ENCODE measurements around the gene SAP130. TPM values are rescaled to one million over a fixed set of nuclear protein-coding genes. Genes with fewer than 3 reads are reported as not detected.

SAP130 gene
- total RNA-seq, 2 experiments from 2014 or later = 20.4 to 20.5 TPM

DNA sequence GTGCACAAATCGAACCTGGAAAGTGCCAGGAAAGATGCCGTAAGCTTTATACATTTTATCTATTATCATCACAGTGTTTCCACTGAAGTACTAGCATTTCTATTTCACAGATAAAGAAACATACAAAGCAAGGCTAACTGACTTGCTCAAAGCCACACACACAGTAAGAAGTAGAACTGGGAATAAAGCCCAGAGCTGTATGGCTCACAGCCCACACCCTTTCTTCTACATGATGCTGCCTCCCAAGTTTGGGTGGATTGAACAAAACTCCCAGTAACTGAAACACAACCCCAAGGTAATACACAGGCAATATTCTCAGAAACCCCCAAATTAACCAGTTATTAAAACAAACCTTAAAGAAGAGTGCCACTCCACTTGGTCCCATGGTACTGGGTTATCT, 11.2 kb downstream of the SAP130 start:
- intact Hi-C loops (cut with micrococcal nuclease) = no loop called here
- Mint-ChIP-seq H3K27me3 (ENCODE audit: low read depth) (no peaks in the 10 kb centered on the region), H3K4me3 (no peak overlapping the region), H3K9me3 (no peaks in the 10 kb centered on the region), H3K36me3 (ENCODE audit: low read depth) (peaks cover 25% of the 10 kb centered on the region), H3K4me1 (ENCODE audit: low read depth) (peaks cover 4% of the 10 kb centered on the region), H3K27ac (no peak overlapping the region)
- CTCF ChIA-PET = interaction anchor here (1.8 kb wide), 1 partner anchor 12 kb away, joined by 3 read pairs; no protein-coding TSS in a partner anchor
- DNase-seq = no peak

DNA sequence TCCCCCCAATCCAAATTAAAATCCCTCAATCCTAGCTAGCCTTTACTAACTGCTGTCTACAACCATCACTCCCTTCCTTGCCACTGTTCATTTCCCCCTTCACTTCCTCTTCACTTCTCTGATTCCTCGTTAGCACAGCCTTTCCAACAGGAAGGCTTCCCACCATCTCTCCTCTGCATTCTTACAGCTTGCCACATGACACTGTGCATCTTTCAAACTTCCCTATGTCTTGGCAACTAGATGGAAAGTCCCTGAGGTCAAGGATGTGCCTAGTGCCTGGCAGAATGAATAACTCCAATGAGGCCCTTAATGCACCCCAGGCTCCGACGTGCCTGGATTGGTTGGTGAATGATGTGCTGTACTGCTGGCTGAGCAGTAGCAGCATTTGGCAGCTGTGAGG, 15.2 kb downstream of the SAP130 start:
- DNase-seq = no peak
- Mint-ChIP-seq H3K27ac (no peak overlapping the region), H3K4me1 (ENCODE audit: low read depth) (peaks cover 2% of the 10 kb centered on the region), H3K27me3 (ENCODE audit: low read depth) (no peaks in the 10 kb centered on the region), H3K9me3 (no peaks in the 10 kb centered on the region), H3K4me3 (no peak overlapping the region), H3K36me3 (ENCODE audit: low read depth) (peaks cover 39% of the 10 kb centered on the region)
- CTCF ChIA-PET = interaction anchor here (0.6 kb wide), 2 partner anchors 52 to 124 kb away, joined by 4 to 5 read pairs; no protein-coding TSS in a partner anchor
- intact Hi-C loops (cut with micrococcal nuclease) = no loop called here

DNA sequence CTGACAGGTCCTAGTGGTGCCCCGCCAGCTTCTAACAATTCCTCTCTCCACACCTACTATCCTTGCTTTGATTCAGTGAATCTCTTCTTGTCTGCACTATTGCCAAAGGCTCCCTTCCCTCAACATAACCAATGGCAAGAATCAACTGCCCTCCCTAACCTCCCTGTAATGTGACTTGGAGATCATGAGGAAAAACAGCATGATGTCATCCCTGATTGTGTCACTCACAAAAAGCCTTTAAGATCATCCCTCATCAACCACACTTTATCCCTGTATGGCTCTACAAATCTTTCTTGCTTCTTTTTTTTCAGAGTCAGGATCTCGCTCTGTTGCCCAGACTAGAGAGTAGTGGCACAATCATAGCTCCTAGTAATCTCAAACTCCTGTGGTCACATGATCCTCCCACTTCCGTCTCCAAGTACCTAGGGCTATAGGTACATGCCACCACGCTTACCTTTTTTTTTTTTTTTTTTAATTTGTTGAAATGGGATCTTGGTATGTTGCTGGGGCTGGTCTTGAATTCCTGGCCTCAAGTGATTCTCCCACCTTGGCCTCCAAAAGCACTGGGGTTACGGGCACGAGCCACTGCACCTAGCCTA, 19.7 kb downstream of the SAP130 start:
- Mint-ChIP-seq H3K4me1 (ENCODE audit: low read depth) (no peaks in the 10 kb centered on the region), H3K36me3 (ENCODE audit: low read depth) (peaks cover 34% of the 10 kb centered on the region), H3K27me3 (ENCODE audit: low read depth) (no peaks in the 10 kb centered on the region), H3K27ac (no peak overlapping the region), H3K9me3 (no peaks in the 10 kb centered on the region), H3K4me3 (no peak overlapping the region)
- CTCF ChIA-PET = interaction anchor here (0.6 kb wide), 1 partner anchor 146 kb away, joined by 3 read pairs; no protein-coding TSS in a partner anchor
- intact Hi-C loops (cut with micrococcal nuclease) = no loop called here
- no peak for DNase-seq

DNA sequence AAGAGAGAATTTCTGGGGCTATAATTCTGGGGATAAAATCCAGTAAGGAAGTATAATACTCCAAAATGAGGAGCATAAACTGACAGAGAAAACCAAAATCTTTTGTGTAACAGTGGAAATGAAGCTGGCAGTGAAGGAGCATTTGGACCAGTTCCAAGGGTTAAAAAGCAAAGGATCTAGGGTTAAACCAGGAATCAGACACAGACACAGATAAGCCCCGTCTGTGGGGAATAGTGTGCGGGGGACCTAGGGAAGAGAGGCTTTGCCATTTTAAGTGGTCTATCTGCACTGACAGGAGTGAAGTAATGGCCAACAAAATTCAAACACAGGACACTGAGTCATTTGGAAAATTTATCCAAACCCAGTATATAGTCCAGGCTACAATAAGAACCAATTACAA, 23.4 kb downstream of the SAP130 start:
- CTCF ChIA-PET = no interaction called here

DNA sequence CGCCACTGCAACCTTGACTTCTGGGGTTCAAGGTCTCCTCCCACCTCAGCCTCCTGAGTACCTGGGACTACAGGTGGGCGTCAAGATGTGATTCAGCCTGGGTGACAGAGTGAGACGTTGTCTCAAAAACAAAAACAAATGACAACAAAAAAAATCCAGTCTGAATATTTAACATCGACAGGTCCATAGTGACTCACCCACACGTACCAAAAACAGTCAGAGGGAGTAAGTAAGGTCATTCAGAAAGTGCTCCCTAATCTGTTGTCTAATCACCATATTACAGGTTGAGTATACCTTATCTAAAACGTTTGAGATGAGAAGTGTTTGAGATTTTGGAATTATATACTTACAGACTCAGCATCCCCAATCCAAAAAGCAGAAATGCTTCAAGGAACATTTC, 24.4 kb downstream of the SAP130 start:
- intact Hi-C loops (cut with micrococcal nuclease) = no loop called here
- CTCF ChIA-PET = no interaction called here
- Mint-ChIP-seq H3K27me3 (ENCODE audit: low read depth) (no peaks in the 10 kb centered on the region), H3K36me3 (ENCODE audit: low read depth) (peaks cover 23% of the 10 kb centered on the region), H3K4me1 (ENCODE audit: low read depth) (no peaks in the 10 kb centered on the region), H3K27ac (no peak overlapping the region), H3K9me3 (no peaks in the 10 kb centered on the region), H3K4me3 (no peak overlapping the region)
- no peak for DNase-seq

More for the DNA sequence above, 23.4 kb downstream of the SAP130 start:
- Mint-ChIP-seq H3K4me3 (no peak overlapping the region), H3K27ac (no peak overlapping the region), H3K36me3 (ENCODE audit: low read depth) (peaks cover 25% of the 10 kb centered on the region), H3K27me3 (ENCODE audit: low read depth) (no peaks in the 10 kb centered on the region), H3K4me1 (ENCODE audit: low read depth) (no peaks in the 10 kb centered on the region), H3K9me3 (no peaks in the 10 kb centered on the region)
- no peak for DNase-seq
- intact Hi-C loops (cut with micrococcal nuclease) = no loop called here

DNA sequence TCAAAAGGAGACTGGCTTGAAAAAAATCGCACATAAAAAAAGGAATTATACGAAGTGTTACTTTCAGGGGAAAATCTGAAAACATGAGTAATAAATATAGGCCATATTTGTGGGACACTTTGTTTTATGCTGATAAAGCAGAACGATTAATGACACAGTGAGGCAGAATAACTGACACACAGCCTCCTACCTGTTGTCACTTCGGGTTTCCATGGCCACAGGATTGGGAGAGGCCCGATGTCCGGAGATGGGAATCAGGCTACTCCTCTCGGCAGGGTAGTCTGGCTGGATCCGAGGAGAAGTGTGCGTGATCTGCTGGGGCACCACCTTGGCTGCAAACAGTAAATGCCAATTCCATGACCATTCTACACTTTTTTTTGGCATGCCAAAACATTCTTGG, 31.7 kb downstream of the SAP130 start:
- Mint-ChIP-seq H3K27me3 (ENCODE audit: low read depth) (no peaks in the 10 kb centered on the region), H3K4me3 (no peak overlapping the region), H3K36me3 (ENCODE audit: low read depth) (peaks cover 26% of the 10 kb centered on the region), H3K9me3 (no peaks in the 10 kb centered on the region), H3K27ac (no peak overlapping the region), H3K4me1 (ENCODE audit: low read depth) (no peaks in the 10 kb centered on the region)
- DNase-seq = no peak
- CTCF ChIA-PET = no interaction called here
- intact Hi-C loops (cut with micrococcal nuclease) = no loop called here

DNA sequence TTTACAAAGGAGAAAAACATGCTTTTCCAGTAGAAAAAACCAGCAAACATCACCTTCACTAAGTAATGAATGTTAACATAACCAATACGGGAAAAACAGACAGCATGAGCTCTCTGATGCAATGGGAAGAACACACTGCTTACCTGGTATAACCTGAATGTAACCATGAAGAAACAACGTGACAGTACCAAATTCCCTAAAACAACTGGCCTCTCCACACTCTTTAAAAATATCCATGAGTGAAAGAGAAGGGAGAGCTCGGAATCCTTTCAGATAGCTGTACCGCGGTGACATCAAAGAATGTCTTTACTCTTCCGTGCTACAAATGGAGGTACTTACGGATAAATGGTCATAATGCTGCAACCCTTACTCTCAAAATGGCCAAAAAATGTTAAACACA, 32.1 kb downstream of the SAP130 start:
- Mint-ChIP-seq H3K27ac (no peak overlapping the region), H3K4me1 (ENCODE audit: low read depth) (no peaks in the 10 kb centered on the region), H3K36me3 (ENCODE audit: low read depth) (peaks cover 26% of the 10 kb centered on the region), H3K27me3 (ENCODE audit: low read depth) (no peaks in the 10 kb centered on the region), H3K9me3 (no peaks in the 10 kb centered on the region), H3K4me3 (no peak overlapping the region)
- CTCF ChIA-PET = no interaction called here
- no peak for DNase-seq
- intact Hi-C loops (cut with micrococcal nuclease) = no loop called here

DNA sequence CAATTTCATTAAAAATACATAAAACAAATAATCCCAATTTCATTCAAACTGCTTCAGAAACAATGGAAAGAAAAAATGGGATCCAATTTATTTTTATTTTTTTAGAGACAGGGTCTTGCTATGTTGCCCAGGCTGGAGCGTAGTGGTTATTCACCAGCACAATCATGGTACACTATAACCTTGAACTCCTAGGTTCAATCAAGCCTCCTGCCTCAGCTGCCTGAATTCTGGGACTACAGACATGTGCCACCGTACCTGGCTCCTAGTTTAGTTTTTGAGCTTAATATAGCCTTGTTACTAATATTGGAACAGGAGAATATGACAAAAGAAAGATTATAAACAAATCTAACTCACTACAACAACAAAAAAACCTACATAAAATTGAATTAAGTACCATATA, 34.2 kb downstream of the SAP130 start:
- Mint-ChIP-seq H3K4me1 (ENCODE audit: low read depth) (no peaks in the 10 kb centered on the region), H3K36me3 (ENCODE audit: low read depth) (peaks cover 24% of the 10 kb centered on the region), H3K27ac (no peak overlapping the region), H3K27me3 (ENCODE audit: low read depth) (no peaks in the 10 kb centered on the region), H3K9me3 (no peaks in the 10 kb centered on the region), H3K4me3 (no peak overlapping the region)
- CTCF ChIA-PET = no interaction called here
- DNase-seq = no peak
- intact Hi-C loops (cut with micrococcal nuclease) = no loop called here

DNA sequence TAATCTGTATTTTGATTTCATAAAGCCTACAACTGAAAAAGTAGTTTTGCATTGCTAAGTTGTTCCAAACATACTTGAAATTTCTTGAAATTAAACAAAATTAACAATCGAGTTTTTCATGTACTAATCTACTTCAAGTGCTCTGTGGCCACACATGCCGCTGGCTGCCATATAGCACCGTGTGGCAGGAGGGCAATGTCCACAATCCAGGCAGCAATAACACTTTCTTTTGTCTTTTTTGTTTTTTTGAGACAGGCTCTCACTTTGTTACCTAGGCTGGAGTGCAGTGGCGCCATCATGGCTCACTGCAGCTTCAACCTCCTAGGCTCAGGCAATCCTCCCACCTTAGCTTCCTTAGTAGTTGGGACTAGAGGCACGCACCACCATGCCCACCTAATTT, 36.1 kb downstream of the SAP130 start:
- intact Hi-C loops (cut with micrococcal nuclease) = no loop called here
- Mint-ChIP-seq H3K27me3 (ENCODE audit: low read depth) (no peaks in the 10 kb centered on the region), H3K36me3 (ENCODE audit: low read depth) (peaks cover 22% of the 10 kb centered on the region), H3K27ac (no peak overlapping the region), H3K4me3 (no peak overlapping the region), H3K9me3 (no peaks in the 10 kb centered on the region), H3K4me1 (ENCODE audit: low read depth) (no peaks in the 10 kb centered on the region)
- DNase-seq = no peak
- CTCF ChIA-PET = no interaction called here

DNA sequence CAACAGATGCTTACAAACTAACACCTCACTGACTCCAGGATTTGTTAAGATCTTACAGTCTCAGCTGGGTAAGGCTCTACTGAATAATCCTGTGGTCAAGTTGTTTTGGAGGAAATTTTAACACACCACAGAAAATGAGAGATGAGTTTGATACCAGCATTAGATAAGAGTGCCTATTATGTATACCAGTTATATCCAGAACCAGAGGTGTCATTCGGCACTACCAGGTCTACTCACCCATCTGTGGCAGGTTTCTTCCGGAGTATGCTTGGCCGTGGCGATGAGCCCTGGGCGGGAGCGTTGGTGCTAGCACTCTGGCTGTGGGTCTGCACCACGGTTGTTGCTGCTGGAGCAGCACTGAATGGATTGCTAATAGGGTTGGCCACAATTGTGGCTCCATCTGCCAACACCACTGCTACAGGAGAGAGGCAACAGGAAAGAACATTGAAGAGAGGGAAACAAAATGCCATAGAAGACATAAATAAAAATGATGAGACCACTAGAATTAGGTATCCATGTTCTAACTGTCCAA, 41.2 kb downstream of the SAP130 start:
- Mint-ChIP-seq H3K9me3 (no peaks in the 10 kb centered on the region), H3K27ac (no peak overlapping the region), H3K27me3 (ENCODE audit: low read depth) (no peaks in the 10 kb centered on the region), H3K4me1 (ENCODE audit: low read depth) (no peaks in the 10 kb centered on the region), H3K36me3 (ENCODE audit: low read depth) (peaks cover 31% of the 10 kb centered on the region), H3K4me3 (no peak overlapping the region)
- CTCF ChIA-PET = no interaction called here
- no peak for DNase-seq
- intact Hi-C loops (cut with micrococcal nuclease) = no loop called here

DNA sequence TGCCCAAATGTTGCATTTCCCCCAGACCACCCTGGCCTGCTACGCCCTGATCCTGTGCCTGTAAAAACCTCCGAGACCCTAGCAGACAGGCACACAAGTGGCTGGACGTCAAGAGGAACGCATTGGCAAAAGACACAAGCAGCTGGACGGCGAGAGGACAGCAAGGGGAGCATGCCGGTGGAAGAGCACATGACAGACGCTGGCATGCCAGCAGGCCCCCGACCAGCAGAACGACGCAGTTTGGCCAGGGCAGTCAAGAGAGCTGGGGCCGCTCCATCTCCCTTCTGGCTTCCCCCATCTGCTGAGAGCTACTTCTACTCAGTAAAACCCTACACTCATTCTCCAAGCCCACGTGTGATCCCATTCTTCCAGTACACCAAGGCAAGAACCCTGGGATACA, 42.1 kb downstream of the SAP130 start:
- CTCF ChIA-PET = interaction anchor here (0.9 kb wide), 1 partner anchor 19 kb away, joined by 5 read pairs; no protein-coding TSS in a partner anchor
- intact Hi-C loops (cut with micrococcal nuclease) = no loop called here
- no peaks in the 10 kb centered on the region for H3K27me3 Mint-ChIP-seq (ENCODE audit: low read depth)
- H3K4me1 Mint-ChIP-seq (ENCODE audit: low read depth) = no peaks in the 10 kb centered on the region
- DNase-seq = no peak
- no peaks in the 10 kb centered on the region for H3K9me3 Mint-ChIP-seq
- H3K36me3 Mint-ChIP-seq (ENCODE audit: low read depth) = peaks cover 31% of the 10 kb centered on the region
- H3K27ac Mint-ChIP-seq = no peak overlapping the region
- H3K4me3 Mint-ChIP-seq = no peak overlapping the region

DNA sequence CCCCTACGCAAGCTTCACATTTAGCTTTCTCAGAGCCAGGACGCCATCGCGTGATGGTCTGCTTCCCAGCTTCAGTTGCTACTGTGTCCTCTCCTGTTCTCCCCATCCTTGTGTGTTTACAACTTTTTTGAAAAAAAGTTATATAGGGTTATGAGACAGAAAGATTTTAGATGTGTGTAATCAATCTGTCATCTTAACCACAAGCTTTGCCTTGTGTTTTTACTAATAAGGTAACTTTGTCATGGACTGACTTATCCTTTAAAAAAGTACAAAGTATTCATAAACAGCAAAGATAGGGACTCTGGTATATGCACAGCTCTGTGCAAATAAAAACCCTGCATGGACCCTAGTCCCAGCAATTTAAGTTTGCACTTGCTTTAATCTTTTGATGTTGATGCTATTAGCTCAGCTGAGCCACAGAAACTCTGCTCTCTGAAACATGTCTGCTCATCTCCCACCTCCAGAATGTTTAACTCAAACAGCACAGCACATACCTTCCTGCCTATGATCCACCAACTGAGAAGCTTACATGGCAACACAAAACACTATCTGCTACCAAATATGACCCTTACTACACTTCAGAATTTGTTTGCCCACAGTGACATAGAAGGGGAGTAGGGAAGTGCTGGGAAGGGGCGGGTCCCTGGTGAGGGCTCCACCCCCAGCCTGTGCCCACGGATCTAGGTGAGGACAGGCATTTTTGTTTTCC, 42.7 kb downstream of the SAP130 start:
- intact Hi-C loops (cut with micrococcal nuclease) = no loop called here
- H3K4me3 Mint-ChIP-seq = no peak overlapping the region
- DNase-seq = no peak
- no peaks in the 10 kb centered on the region for H3K4me1 Mint-ChIP-seq (ENCODE audit: low read depth)
- CTCF ChIA-PET = interaction anchor here (0.6 to 0.9 kb wide), 2 partner anchors 18 to 141 kb away, joined by 3 to 5 read pairs; no protein-coding TSS in a partner anchor
- no peak overlapping the region for H3K27ac Mint-ChIP-seq
- H3K9me3 Mint-ChIP-seq = no peaks in the 10 kb centered on the region
- no peaks in the 10 kb centered on the region for H3K27me3 Mint-ChIP-seq (ENCODE audit: low read depth)
- peaks cover 31% of the 10 kb centered on the region for H3K36me3 Mint-ChIP-seq (ENCODE audit: low read depth)

DNA sequence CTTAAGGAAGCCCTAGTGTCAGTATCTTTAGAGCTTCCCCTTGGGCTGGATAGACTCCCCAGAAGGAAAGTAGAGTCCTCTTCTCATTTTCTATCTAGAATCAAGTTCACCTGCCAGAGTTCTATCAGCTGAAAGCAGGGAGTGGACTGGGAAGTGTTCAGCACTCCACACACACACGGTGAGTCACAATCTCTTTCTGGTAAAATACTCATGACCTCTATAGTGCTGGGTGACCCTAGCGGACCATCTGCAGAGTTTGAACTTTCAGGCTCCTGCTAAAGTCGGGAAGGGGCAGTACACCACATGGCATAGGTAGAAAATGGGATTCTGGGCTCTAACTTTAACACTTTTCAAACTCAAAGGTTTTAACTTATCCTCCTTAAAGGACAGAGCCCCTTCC, 43.3 kb downstream of the SAP130 start:
- no peaks in the 10 kb centered on the region for H3K4me1 Mint-ChIP-seq (ENCODE audit: low read depth)
- CTCF ChIA-PET = interaction anchor here (0.6 kb wide), 1 partner anchor 141 kb away, joined by 3 read pairs; no protein-coding TSS in a partner anchor
- H3K27me3 Mint-ChIP-seq (ENCODE audit: low read depth) = no peaks in the 10 kb centered on the region
- H3K9me3 Mint-ChIP-seq = no peaks in the 10 kb centered on the region
- H3K36me3 Mint-ChIP-seq (ENCODE audit: low read depth) = peaks cover 29% of the 10 kb centered on the region
- H3K27ac Mint-ChIP-seq = no peak overlapping the region
- H3K4me3 Mint-ChIP-seq = no peak overlapping the region
- no peak for DNase-seq
- intact Hi-C loops (cut with micrococcal nuclease) = no loop called here

Measured in activated naive CD4-positive, alpha-beta T cell treated with anti-CD3 and anti-CD28 coated beads for 36 hours (primary cell).